ENCODE measurements around the gene C11orf98.
"Not testable (repeated sequence)": the region's sequence is repeated elsewhere in the genome, so short reads cannot be mapped to it uniquely, and the experiment has no call there.

DNA sequence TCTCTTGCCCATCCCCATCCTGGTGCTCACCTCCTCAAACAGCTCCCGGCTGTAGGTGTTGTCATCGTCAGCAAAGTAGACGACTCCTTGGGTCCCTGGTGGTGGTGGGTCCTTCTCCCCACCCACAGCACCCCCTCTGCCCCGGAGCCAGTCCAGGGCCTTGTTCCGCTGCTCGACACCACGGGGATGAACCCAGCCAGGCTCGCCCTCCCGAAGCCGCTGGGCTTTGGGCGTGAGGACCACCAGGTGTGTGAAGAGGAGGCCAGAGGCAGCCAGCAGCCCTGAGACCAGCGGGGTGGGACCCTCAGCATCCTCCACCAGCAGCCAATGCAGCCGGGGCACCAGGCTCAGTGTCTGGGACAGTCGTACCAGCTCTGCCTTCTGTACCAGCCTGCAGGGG, 48.1 kb downstream of the C11orf98 start:
- not testable (repeated sequence) for TF ChIP-seq CTCF (IDR thresholded peaks at IDR 0.05); EZH2 (IDR thresholded peaks at IDR 0.05; ENCODE audit: borderline replicate concordance, insufficient read depth, low read depth, low read length, poor library complexity, severe bottlenecking)
